ENCODE data around the gene HERC2.
"Not testable (repeated sequence)": the region's sequence is repeated elsewhere in the genome, so short reads cannot be mapped to it uniquely, and the experiment has no call there.

HERC2 gene

GRCh38 chr15:28322129-28322588, at the start of gene HERC2:
TSS of gene HERC2 (minus strand) at chr15:28322179. CDS start at chr15:28321433, 746 bp downstream.
- not testable (repeated sequence) for DNase-seq

GRCh38 chr15:28365502-28365901, 43.5 kb upstream of the HERC2 start:
- DNase-seq, result not testable (repeated sequence)

GRCh38 chr15:28357984-28358383, 36.0 kb upstream of the HERC2 start, which contains the start of gene GOLGA6L24:
TSS of gene GOLGA6L24 (minus strand) at chr15:28358084. CDS start at chr15:28358023, 61 bp downstream.
- not testable (repeated sequence) for DNase-seq

- DNase-seq, result peak; percentile 13
Measured at GRCh38 chr15:28321358-28322078, 461 bp downstream of the HERC2 start.

- not testable (repeated sequence) for DNase-seq
Measured at GRCh38 chr15:28319725-28320124, 2.3 kb downstream of the HERC2 start.

GRCh38 chr15:28318828-28319227, 3.2 kb downstream of the HERC2 start:
- DNase-seq, result not testable (repeated sequence)

GRCh38 chr15:28318122-28318521, 3.9 kb downstream of the HERC2 start:
- not testable (repeated sequence) for DNase-seq

- not testable (repeated sequence) for DNase-seq
Measured at GRCh38 chr15:28316958-28317357, 5.0 kb downstream of the HERC2 start.

- not testable (repeated sequence) for DNase-seq
Measured at GRCh38 chr15:28310454-28310853, 11.5 kb downstream of the HERC2 start.

GRCh38 chr15:28308718-28309117, 13.3 kb downstream of the HERC2 start:
- not testable (repeated sequence) for DNase-seq

- DNase-seq, result not testable (repeated sequence)
Measured at GRCh38 chr15:28305700-28306099, 16.3 kb downstream of the HERC2 start.

- DNase-seq, result not testable (repeated sequence)
Measured at GRCh38 chr15:28297434-28297833, 24.5 kb downstream of the HERC2 start.

- DNase-seq, result peak; percentile 30
Measured at GRCh38 chr15:28296814-28297213, 25.2 kb downstream of the HERC2 start.

GRCh38 chr15:28295009-28295563, 26.9 kb downstream of the HERC2 start:
- DNase-seq, result not testable (repeated sequence)

GRCh38 chr15:28294560-28294959, 27.4 kb downstream of the HERC2 start:
- DNase-seq, result not testable (repeated sequence)

GRCh38 chr15:28289694-28290463, 32.1 kb downstream of the HERC2 start:
- DNase-seq, result no peak

- not testable (repeated sequence) for DNase-seq
Measured at GRCh38 chr15:28288830-28289693, 32.9 kb downstream of the HERC2 start.

GRCh38 chr15:28286659-28287058, 35.3 kb downstream of the HERC2 start:
- DNase-seq, result not testable (repeated sequence)

- no peak for DNase-seq
Measured at GRCh38 chr15:28286031-28286430, 35.9 kb downstream of the HERC2 start.

- no peak for DNase-seq
Measured at GRCh38 chr15:28281876-28282275, 40.1 kb downstream of the HERC2 start.

GRCh38 chr15:28274635-28275034, 47.3 kb downstream of the HERC2 start:
- DNase-seq, result no peak

GRCh38 chr15:28273873-28274610, 47.9 kb downstream of the HERC2 start:
- no peak for DNase-seq

Measured in activated CD4-positive, alpha-beta T cell treated with anti-CD3 and anti-CD28 coated beads, Interleukin-10, Interleukin-2, amounts not matched to agents 100 ng/mL and 50 ng/mL, durations not matched to agents 16 hours and 8 hours (primary cell).